ENCODE data around the gene FAIM2.
A peak's percentile ranks its signal among the peaks of the same experiment; 100 is the strongest.

The FAIM2 gene

GRCh38 chr12:49824416-49824815, 79.3 kb downstream of the FAIM2 start:
- DNase-seq (ENCODE audit: extremely low spot score): no peak
- CTCF ChIA-PET: no interaction called here
- no peak for TF ChIP-seq PKNOX1 (IDR thresholded peaks at IDR 0.05)
- TF ChIP-seq L3MBTL2 (conservative IDR thresholded peaks at IDR 0.05): no peak
- TF ChIP-seq FOXA1 (IDR thresholded peaks at IDR 0.05): no peak
- no peak for TF ChIP-seq TARDBP (IDR thresholded peaks at IDR 0.05)
- no peak for TF ChIP-seq HDGF (IDR thresholded peaks at IDR 0.05; ENCODE audit: borderline replicate concordance)
- no peak for TF ChIP-seq ZNF384 (IDR thresholded peaks at IDR 0.05)
- TF ChIP-seq FOXK2 (IDR thresholded peaks at IDR 0.05): no peak
- no peak for TF ChIP-seq NFRKB (IDR thresholded peaks at IDR 0.05)
- no peak for TF ChIP-seq ARNT (IDR thresholded peaks at IDR 0.05)
- TF ChIP-seq BHLHE40 (IDR thresholded peaks at IDR 0.05; ENCODE audit: borderline replicate concordance): no peak
- TF ChIP-seq ELF4 (IDR thresholded peaks at IDR 0.05): no peak
- no peak for TF ChIP-seq FOXM1 (IDR thresholded peaks at IDR 0.05; ENCODE audit: borderline replicate concordance)
- TF ChIP-seq SP1 (IDR thresholded peaks at IDR 0.05): no peak
- POLR2A ChIA-PET: no interaction called here

- no peak for DNase-seq (ENCODE audit: extremely low spot score)
- TF ChIP-seq LEF1 (IDR thresholded peaks at IDR 0.05; ENCODE audit: borderline replicate concordance) (no peak), ZNF384 (IDR thresholded peaks at IDR 0.05) (no peak), HDGF (IDR thresholded peaks at IDR 0.05; ENCODE audit: borderline replicate concordance) (no peak), PKNOX1 (IDR thresholded peaks at IDR 0.05) (no peak), SUZ12 (IDR thresholded peaks at IDR 0.05) (no peak), CTBP1 (IDR thresholded peaks at IDR 0.05; ENCODE audit: borderline replicate concordance) (no peak), NFRKB (IDR thresholded peaks at IDR 0.05) (no peak), SP1 (IDR thresholded peaks at IDR 0.05) (no peak), FOXK2 (IDR thresholded peaks at IDR 0.05) (no peak), BHLHE40 (IDR thresholded peaks at IDR 0.05; ENCODE audit: borderline replicate concordance) (no peak), FOXM1 (IDR thresholded peaks at IDR 0.05; ENCODE audit: borderline replicate concordance) (no peak), L3MBTL2 (conservative IDR thresholded peaks at IDR 0.05) (no peak), TARDBP (IDR thresholded peaks at IDR 0.05) (no peak), ELF4 (IDR thresholded peaks at IDR 0.05) (no peak), FOXA1 (IDR thresholded peaks at IDR 0.05) (no peak), ARNT (IDR thresholded peaks at IDR 0.05) (no peak)
- POLR2A ChIA-PET: no interaction called here
- CTCF ChIA-PET: no interaction called here
Observed at GRCh38 chr12:49823951-49824350, 79.7 kb downstream of the FAIM2 start.

GRCh38 chr12:49823350-49823749, 80.3 kb downstream of the FAIM2 start:
- CTCF ChIA-PET: no interaction called here
- TF ChIP-seq PKNOX1 (IDR thresholded peaks at IDR 0.05): peak; percentile 31; the same call in 1 of the 2 replicates
- TF ChIP-seq FOXK2 (IDR thresholded peaks at IDR 0.05): no peak
- POLR2A ChIA-PET: no interaction called here
- DNase-seq (ENCODE audit: extremely low spot score): no peak

GRCh38 chr12:49821373-49822287, 82.1 kb downstream of the FAIM2 start:
- ChIA-PET POLR2A (no interaction called here), CTCF (no interaction called here)
- DNase-seq (ENCODE audit: extremely low spot score): no peak
- TF ChIP-seq FOXM1 (IDR thresholded peaks at IDR 0.05; ENCODE audit: borderline replicate concordance) (no peak), BHLHE40 (IDR thresholded peaks at IDR 0.05; ENCODE audit: borderline replicate concordance) (no peak), ZNF384 (IDR thresholded peaks at IDR 0.05) (no peak), LEF1 (IDR thresholded peaks at IDR 0.05; ENCODE audit: borderline replicate concordance) (no peak), NFRKB (IDR thresholded peaks at IDR 0.05) (no peak), FOXK2 (IDR thresholded peaks at IDR 0.05) (no peak), ARNT (IDR thresholded peaks at IDR 0.05) (no peak), SUZ12 (IDR thresholded peaks at IDR 0.05) (no peak), CTBP1 (IDR thresholded peaks at IDR 0.05; ENCODE audit: borderline replicate concordance) (no peak), PKNOX1 (IDR thresholded peaks at IDR 0.05) (no peak), L3MBTL2 (conservative IDR thresholded peaks at IDR 0.05) (no peak), ELF4 (IDR thresholded peaks at IDR 0.05) (no peak), FOXA1 (IDR thresholded peaks at IDR 0.05) (no peak), HDGF (IDR thresholded peaks at IDR 0.05; ENCODE audit: borderline replicate concordance) (no peak), TARDBP (IDR thresholded peaks at IDR 0.05) (no peak), SP1 (IDR thresholded peaks at IDR 0.05) (no peak)

GRCh38 chr12:49819786-49820185, 83.9 kb downstream of the FAIM2 start:
- ChIA-PET CTCF (no interaction called here), POLR2A (interaction anchor here (1.3 kb wide), 1 partner anchor 9 kb away, joined by 5 read pairs; the partner anchor contains the start of gene NCKAP5L)
- TF ChIP-seq FOXM1 (IDR thresholded peaks at IDR 0.05; ENCODE audit: borderline replicate concordance): no peak
- TF ChIP-seq TARDBP (IDR thresholded peaks at IDR 0.05): no peak
- no peak for TF ChIP-seq HDGF (IDR thresholded peaks at IDR 0.05; ENCODE audit: borderline replicate concordance)
- TF ChIP-seq FOXK2 (IDR thresholded peaks at IDR 0.05): no peak
- no peak for TF ChIP-seq FOXA1 (IDR thresholded peaks at IDR 0.05)
- TF ChIP-seq ARNT (IDR thresholded peaks at IDR 0.05): no peak
- no peak for TF ChIP-seq L3MBTL2 (conservative IDR thresholded peaks at IDR 0.05)
- TF ChIP-seq CTBP1 (IDR thresholded peaks at IDR 0.05; ENCODE audit: borderline replicate concordance): no peak
- no peak for TF ChIP-seq NFRKB (IDR thresholded peaks at IDR 0.05)
- no peak for TF ChIP-seq ZNF384 (IDR thresholded peaks at IDR 0.05)
- TF ChIP-seq LEF1 (IDR thresholded peaks at IDR 0.05; ENCODE audit: borderline replicate concordance): no peak
- no peak for TF ChIP-seq BHLHE40 (IDR thresholded peaks at IDR 0.05; ENCODE audit: borderline replicate concordance)
- TF ChIP-seq SUZ12 (IDR thresholded peaks at IDR 0.05): no peak
- no peak for TF ChIP-seq ELF4 (IDR thresholded peaks at IDR 0.05)
- no peak for TF ChIP-seq SP1 (IDR thresholded peaks at IDR 0.05)
- TF ChIP-seq PKNOX1 (IDR thresholded peaks at IDR 0.05): no peak
- no peak for DNase-seq (ENCODE audit: extremely low spot score)

Measured in HEK293T (cell line).